ENCODE results near the gene WDR46. TPM values are rescaled to one million over a fixed set of nuclear protein-coding genes. Genes with fewer than 3 reads are reported as not detected.

The WDR46 gene
- polyA plus RNA-seq, 3 donors, result 33.3 to 41.0 (median 37.3) TPM

DNA sequence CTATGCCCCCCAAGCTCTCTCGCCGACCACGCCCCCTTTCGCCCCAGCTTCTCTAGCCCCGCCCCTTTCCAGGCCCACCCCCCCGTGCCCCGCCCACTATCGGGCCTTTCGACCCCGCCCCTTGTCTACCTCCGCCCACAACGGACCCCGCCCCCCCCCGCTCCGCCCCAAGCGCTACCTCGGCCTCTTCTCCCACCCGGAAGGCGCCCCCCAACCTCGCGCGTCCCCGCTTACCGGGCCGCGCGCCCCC lies 28.3 kb upstream of the WDR46 start:
- H3K27ac Mint-ChIP-seq, result peak overlapping the region; percentile 6 to 100 (median 90)
- H3K4me3 ChIP-seq (replicated peaks in 1 of 3; ENCODE audit: low read depth in 2 of 3, low read length in 3 of 3), result peak overlapping the region; percentile 50 to 99 (median 89)

DNA sequence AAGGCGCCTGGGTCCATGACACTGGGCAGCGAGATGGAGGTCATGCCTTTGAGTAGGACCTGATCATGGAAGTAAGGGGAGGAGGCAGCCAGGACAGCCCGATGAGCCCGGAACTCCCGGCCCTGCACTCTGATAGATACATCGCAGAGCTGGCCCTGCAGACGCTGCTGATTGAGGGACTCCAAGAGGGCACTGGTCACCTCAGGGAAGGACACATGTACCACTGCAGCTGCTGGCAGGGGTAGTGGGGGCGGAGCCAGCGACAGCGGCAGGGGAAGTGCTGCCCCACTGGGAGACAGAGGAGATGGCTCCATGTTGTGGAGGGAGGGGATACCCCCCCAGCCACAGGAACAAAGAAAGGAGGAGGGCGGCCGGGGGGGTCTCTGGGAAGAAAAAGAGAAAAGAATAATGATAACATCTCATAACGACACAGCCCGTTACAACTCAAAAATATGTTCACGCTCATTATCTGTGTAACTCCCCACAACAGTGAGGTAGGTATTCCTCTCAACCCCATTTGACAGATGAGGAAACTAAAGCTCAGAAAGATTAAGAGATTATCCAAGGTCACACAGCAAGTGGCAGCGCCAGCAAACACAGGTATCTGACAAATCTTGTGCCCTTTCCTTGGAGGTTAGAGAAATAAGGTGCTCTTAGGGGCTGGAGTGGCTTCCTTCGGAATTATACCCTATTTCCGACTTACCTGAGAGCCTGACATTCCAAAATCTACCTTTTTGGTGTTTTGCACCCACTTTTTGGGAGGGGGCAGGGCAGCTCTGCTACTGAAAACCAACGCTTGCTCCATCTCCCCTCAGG lies 27.8 kb upstream of the WDR46 start:
- no peak overlapping the region for H2AFZ ChIP-seq (ENCODE audit: insufficient read depth, low read depth, low read length, poor library complexity, severe bottlenecking)
- H3K4me1 ChIP-seq (ENCODE audit: control insufficient read depth in 1 of 2, insufficient read depth in 2 of 2, low read length in 2 of 2), result peaks cover 66 to 78% of the 10 kb centered on the region in 2 donors
- 94% methylated on average over 8 of the region's 19 CpGs for WGBS (ENCODE audit: insufficient coverage)
- DNase-seq, result no peak
- peaks cover 75% of the 10 kb centered on the region for H3K4me1 Mint-ChIP-seq
- no peak overlapping the region for H3K9ac ChIP-seq (ENCODE audit: insufficient read depth, low read length, poor library complexity, severe bottlenecking)
- H3K27me3 ChIP-seq (ENCODE audit: control insufficient read depth in 2 of 2, insufficient read depth in 2 of 2, low read length in 2 of 2), result no peaks in the 10 kb centered on the region
- H3K27ac Mint-ChIP-seq, result peak overlapping the region; percentile 37 to 100 (median 90)
- peak overlapping the region; percentile 21 to 24 for H3K27ac ChIP-seq (ENCODE audit: low read depth in 1 of 2, low read length in 2 of 2)
- peaks cover 0 to 6% (median 1%) of the 10 kb centered on the region in 7 donors for H3K9me3 Mint-ChIP-seq
- H3K27me3 Mint-ChIP-seq (ENCODE audit: low read depth in 3 of 3), result peaks cover 0 to 2% (median 1%) of the 10 kb centered on the region in 3 donors
- H3K36me3 Mint-ChIP-seq, result peaks cover 32 to 48% of the 10 kb centered on the region in 2 donors
- no peaks in the 10 kb centered on the region for H3K9me3 ChIP-seq (replicated peaks in 1 of 2; ENCODE audit: control insufficient read depth in 1 of 2, insufficient read depth in 1 of 2, low read length in 2 of 2)
- peak overlapping the region in 1 of 3 experiments; percentile 99 for H3K4me3 ChIP-seq (replicated peaks in 1 of 3; ENCODE audit: low read depth in 2 of 3, low read length in 3 of 3)
- peak overlapping the region; percentile 82 for H3K4me2 ChIP-seq (replicated peaks; ENCODE audit: extremely low read depth, low read length, poor library complexity, severe bottlenecking)
- H3K4me3 Mint-ChIP-seq, result peak overlapping the region; percentile 98
- H4K20me1 ChIP-seq (ENCODE audit: insufficient read depth, low read length), result peaks cover 59% of the 10 kb centered on the region
- intact Hi-C loops (cut with micrococcal nuclease), result loop anchor here in 1 of 2 donors (10.0 kb wide), 1 partner anchor 98 kb away; the partner anchor contains the start of genes CUTA and PHF1
- TF ChIP-seq CTCF (IDR thresholded peaks at IDR 0.05), result no peak
- H3K36me3 ChIP-seq (replicated peaks in 1 of 2; ENCODE audit: control insufficient read depth in 1 of 2, insufficient read depth in 2 of 2, low read length in 2 of 2), result peaks cover 28 to 38% of the 10 kb centered on the region in 2 donors
- H3K79me2 ChIP-seq (ENCODE audit: insufficient read depth, low read length), result peaks cover 85% of the 10 kb centered on the region

More for the DNA sequence above, 28.3 kb upstream of the WDR46 start:
- H3K4me2 ChIP-seq (replicated peaks; ENCODE audit: extremely low read depth, low read length, poor library complexity, severe bottlenecking), result peak overlapping the region; percentile 82
- H2AFZ ChIP-seq (ENCODE audit: insufficient read depth, low read depth, low read length, poor library complexity, severe bottlenecking), result no peak overlapping the region
- peaks cover 54% of the 10 kb centered on the region for H4K20me1 ChIP-seq (ENCODE audit: insufficient read depth, low read length)
- Mint-ChIP-seq H3K9me3 (peaks cover 0 to 6% (median 1%) of the 10 kb centered on the region in 7 donors), H3K36me3 (peaks cover 31 to 43% of the 10 kb centered on the region in 2 donors), H3K4me1 (peaks cover 75% of the 10 kb centered on the region), H3K27me3 (ENCODE audit: low read depth in 3 of 3) (peaks cover 0 to 2% (median 1%) of the 10 kb centered on the region in 3 donors), H3K4me3 (peak overlapping the region; percentile 98)
- peak in 1 of 3 donors; percentile 32 for DNase-seq
- 0% methylated on average over 8 of the region's 27 CpGs for WGBS (ENCODE audit: insufficient coverage)
- no peaks in the 10 kb centered on the region for H3K27me3 ChIP-seq (ENCODE audit: control insufficient read depth in 2 of 2, insufficient read depth in 2 of 2, low read length in 2 of 2)
- intact Hi-C loops (cut with micrococcal nuclease), result loop anchor here in 1 of 2 donors (10.0 kb wide), 1 partner anchor 97 kb away; the partner anchor contains the start of genes CUTA and PHF1
- H3K79me2 ChIP-seq (ENCODE audit: insufficient read depth, low read length), result peaks cover 85% of the 10 kb centered on the region
- no peak overlapping the region for H3K27ac ChIP-seq (ENCODE audit: low read depth in 1 of 2, low read length in 2 of 2)
- TF ChIP-seq CTCF (IDR thresholded peaks at IDR 0.05), result no peak
- peaks cover 28 to 38% of the 10 kb centered on the region in 2 donors for H3K36me3 ChIP-seq (replicated peaks in 1 of 2; ENCODE audit: control insufficient read depth in 1 of 2, insufficient read depth in 2 of 2, low read length in 2 of 2)
- no peaks in the 10 kb centered on the region for H3K9me3 ChIP-seq (replicated peaks in 1 of 2; ENCODE audit: control insufficient read depth in 1 of 2, insufficient read depth in 1 of 2, low read length in 2 of 2)
- peaks cover 66 to 78% of the 10 kb centered on the region in 2 donors for H3K4me1 ChIP-seq (ENCODE audit: control insufficient read depth in 1 of 2, insufficient read depth in 2 of 2, low read length in 2 of 2)
- H3K9ac ChIP-seq (ENCODE audit: insufficient read depth, low read length, poor library complexity, severe bottlenecking), result peak overlapping the region; percentile 60
